T-helper 2 cell treated with Interferon-gamma antibody and Interleukin-4, amounts not matched to agents 5 μg/mL and 100 μg/mL, for 36 hours (primary cell): ENCODE data around the gene IPCEF1.
A peak's percentile ranks its signal among the peaks of the same experiment; 100 is the strongest.

Experiments used
- DNase-seq: peaks from one replicate; pipeline ENCODE4 v3.0.0; 2021; ENCODE audit warnings: low spot score
- H3K27ac Mint-ChIP-seq: one replicate; pipeline ENCODE4 v1.8.0; 2021; ENCODE audit warnings: mild to moderate bottlenecking, mixed read lengths
- H3K27me3 Mint-ChIP-seq: one replicate; pipeline ENCODE4 v1.8.0; 2021; ENCODE audit warnings: low read depth, mixed read lengths
- H3K36me3 Mint-ChIP-seq: one replicate; pipeline ENCODE4 v1.8.0; 2021; ENCODE audit warnings: low read depth, mixed read lengths
- H3K4me1 Mint-ChIP-seq: one replicate; pipeline ENCODE4 v1.8.0; 2021; ENCODE audit warnings: low read depth, mixed read lengths
- H3K4me3 Mint-ChIP-seq: one replicate; pipeline ENCODE4 v1.8.0; 2022; ENCODE audit warnings: mild to moderate bottlenecking, moderate library complexity, mixed read lengths
- H3K9me3 Mint-ChIP-seq: one replicate; pipeline ENCODE4 v1.8.0; 2021; ENCODE audit warnings: mixed read lengths

IPCEF1 gene

DNA sequence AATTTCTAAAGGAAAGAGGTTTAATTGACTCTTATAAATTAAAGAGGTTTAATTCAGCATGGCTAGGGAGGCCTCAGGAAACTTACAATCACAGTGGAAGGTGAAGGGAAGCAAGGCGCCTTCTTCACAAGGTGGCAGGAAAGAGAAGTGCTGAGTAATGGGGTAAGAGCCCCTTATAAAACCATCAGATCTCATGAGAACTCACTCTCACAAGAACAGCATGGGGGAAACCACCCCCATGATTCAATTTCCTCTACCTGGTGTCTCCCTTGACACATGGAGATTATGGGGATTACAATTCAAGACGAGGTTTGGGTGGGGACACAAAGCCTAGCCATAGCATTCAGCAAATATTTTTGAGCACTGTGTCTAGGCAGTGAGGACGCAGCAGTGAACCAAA, 3.9 kb upstream of the IPCEF1 start:
- peaks cover 25% of the 10 kb centered on the region for H3K27me3 Mint-ChIP-seq
- peaks cover 2% of the 10 kb centered on the region for H3K4me1 Mint-ChIP-seq
- H3K27ac Mint-ChIP-seq: no peak overlapping the region
- no peak overlapping the region for H3K4me3 Mint-ChIP-seq
- DNase-seq: no peak
- H3K36me3 Mint-ChIP-seq: no peaks in the 10 kb centered on the region
- H3K9me3 Mint-ChIP-seq: no peaks in the 10 kb centered on the region

DNA sequence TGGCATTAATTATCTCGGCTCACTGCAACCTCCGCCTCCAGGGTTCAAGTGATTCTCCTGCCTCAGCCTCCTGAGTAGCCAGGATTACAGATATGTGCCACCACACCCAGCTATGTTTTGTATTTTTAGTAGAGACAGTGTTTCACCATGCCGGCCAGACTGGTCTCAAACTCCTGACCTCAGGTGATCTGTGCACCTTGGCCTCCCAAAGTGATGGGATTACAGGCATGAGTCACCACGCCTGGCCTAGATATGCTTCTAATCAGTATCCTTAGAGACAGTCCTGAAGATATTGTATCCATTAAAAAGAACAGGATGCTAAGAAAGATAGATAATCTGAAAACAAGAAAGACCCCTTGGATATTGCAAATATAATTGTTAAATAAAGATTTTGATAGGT, 3.1 kb upstream of the IPCEF1 start:
- Mint-ChIP-seq H3K27ac (no peak overlapping the region), H3K9me3 (no peaks in the 10 kb centered on the region), H3K36me3 (no peaks in the 10 kb centered on the region), H3K4me1 (peaks cover 6% of the 10 kb centered on the region), H3K4me3 (no peak overlapping the region), H3K27me3 (peaks cover 25% of the 10 kb centered on the region)
- no peak for DNase-seq

DNA sequence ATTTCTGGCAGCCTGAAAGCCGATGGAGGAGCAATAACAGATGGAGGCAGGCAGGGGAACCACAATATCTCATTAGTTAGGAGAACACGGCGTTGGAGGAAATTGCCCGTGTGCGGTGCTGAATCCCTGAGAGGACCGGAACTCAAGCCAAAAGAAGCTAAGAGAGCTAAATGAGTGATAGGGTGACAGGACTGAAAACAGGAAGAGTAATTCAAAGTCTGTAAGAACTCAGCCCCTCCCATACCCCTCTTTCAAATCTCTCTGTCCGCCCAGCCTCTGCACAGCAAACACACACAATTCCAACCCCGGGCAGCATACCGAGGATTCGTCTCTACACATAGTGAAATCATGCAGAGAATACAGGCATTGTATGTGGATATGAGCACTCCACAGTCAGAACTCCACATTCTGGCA, 2.6 kb upstream of the IPCEF1 start:
- Mint-ChIP-seq H3K4me1 (peaks cover 10% of the 10 kb centered on the region), H3K9me3 (no peaks in the 10 kb centered on the region), H3K4me3 (no peak overlapping the region), H3K36me3 (no peaks in the 10 kb centered on the region), H3K27me3 (peaks cover 29% of the 10 kb centered on the region), H3K27ac (no peak overlapping the region)
- no peak for DNase-seq

DNA sequence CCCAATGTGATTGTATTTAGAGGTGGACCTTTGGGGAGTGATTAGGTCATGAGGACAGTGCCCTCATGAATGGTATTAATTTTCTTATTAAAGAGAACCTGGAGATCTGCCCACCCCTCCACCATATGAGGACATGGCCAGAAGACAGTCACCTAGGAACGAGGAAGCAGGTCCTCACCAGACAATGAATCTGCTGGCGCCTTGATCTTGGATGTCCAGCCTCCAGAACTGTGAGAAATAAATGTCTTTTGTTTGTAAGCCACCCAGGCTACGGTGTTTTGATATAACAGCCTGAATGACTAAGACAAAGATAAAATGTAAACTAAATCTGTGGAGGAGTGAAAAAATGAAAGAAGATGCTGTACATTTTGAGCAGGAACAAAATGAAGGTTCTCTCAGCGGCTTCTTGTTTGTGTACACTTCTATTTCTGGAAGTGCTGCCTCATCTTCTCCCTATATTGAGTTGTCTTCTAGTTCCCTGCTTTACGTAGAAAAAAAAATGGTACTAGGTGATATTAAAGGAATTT, 1.5 kb upstream of the IPCEF1 start:
- no peak overlapping the region for H3K4me3 Mint-ChIP-seq
- H3K27me3 Mint-ChIP-seq: peaks cover 27% of the 10 kb centered on the region
- H3K4me1 Mint-ChIP-seq: peaks cover 10% of the 10 kb centered on the region
- H3K27ac Mint-ChIP-seq: no peak overlapping the region
- no peak for DNase-seq
- H3K36me3 Mint-ChIP-seq: no peaks in the 10 kb centered on the region
- no peaks in the 10 kb centered on the region for H3K9me3 Mint-ChIP-seq

DNA sequence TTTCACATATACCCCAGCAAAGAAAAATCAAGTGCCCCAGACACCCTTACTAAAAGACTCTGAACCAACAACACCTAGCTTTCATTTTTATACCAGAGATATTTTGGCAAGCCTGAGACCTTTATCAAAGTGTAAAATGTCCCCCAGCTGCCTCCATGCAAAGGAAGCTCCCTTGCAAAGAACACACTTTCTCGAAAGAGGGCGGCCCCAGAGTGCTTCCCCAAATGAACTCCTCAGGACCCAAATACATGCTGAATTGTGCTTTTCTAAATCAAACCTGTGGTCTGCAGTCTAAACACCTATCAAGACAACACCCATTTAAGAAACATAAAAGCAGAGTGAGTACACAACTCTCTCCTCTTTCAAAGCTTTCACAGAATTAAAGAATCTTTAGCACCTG, 490 bp downstream of the IPCEF1 start:
- H3K27me3 Mint-ChIP-seq: peaks cover 31% of the 10 kb centered on the region
- H3K4me3 Mint-ChIP-seq: no peak overlapping the region
- H3K36me3 Mint-ChIP-seq: no peaks in the 10 kb centered on the region
- DNase-seq: no peak
- no peak overlapping the region for H3K27ac Mint-ChIP-seq
- H3K9me3 Mint-ChIP-seq: no peaks in the 10 kb centered on the region
- peaks cover 12% of the 10 kb centered on the region for H3K4me1 Mint-ChIP-seq

DNA sequence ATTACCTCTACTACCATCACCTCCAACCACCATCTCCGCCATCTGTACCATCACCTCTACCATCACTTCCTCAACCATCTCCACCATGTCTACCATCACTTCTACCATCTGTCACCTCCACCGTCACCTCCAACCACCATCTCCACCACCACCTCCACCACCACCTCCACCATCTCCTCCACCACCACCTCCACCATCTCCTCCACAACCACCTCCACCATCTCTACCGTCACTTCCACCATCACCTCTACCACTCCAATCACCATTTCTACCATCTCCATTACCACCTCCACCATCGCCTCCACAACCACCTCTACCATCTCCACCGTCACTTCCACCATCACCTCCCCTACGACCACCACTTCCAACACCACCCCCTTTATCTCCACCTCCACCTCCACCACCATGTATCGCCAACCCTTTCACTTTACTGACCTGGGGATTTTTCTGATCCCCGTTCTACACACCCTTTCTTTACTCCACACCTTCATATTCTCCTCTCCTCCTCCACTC, 2.3 kb downstream of the IPCEF1 start:
- DNase-seq: no peak
- H3K27me3 Mint-ChIP-seq: peaks cover 26% of the 10 kb centered on the region
- no peak overlapping the region for H3K4me3 Mint-ChIP-seq
- no peaks in the 10 kb centered on the region for H3K9me3 Mint-ChIP-seq
- H3K27ac Mint-ChIP-seq: no peak overlapping the region
- H3K4me1 Mint-ChIP-seq: peaks cover 12% of the 10 kb centered on the region
- H3K36me3 Mint-ChIP-seq: no peaks in the 10 kb centered on the region

DNA sequence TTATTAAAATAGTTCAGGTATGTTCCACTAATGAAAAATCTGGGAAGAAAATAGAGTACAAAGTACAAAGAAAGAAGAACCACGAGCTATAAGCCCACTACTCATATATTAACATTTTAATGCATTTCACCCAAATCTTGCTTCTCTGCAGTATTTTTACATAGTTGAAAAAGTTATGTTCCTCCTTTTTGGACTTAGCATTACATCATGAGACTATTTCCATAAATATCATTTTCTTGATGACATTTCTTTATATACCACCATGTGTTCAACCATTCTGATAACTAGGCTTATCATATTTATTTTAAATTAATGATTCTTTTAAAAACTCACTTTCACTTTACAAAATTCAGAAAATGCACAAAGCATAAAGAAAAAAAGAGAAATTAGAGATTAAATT, 3.0 kb downstream of the IPCEF1 start:
- DNase-seq: no peak
- Mint-ChIP-seq H3K27ac (no peak overlapping the region), H3K4me1 (peaks cover 10% of the 10 kb centered on the region), H3K27me3 (peaks cover 23% of the 10 kb centered on the region), H3K36me3 (no peaks in the 10 kb centered on the region), H3K9me3 (no peaks in the 10 kb centered on the region), H3K4me3 (no peak overlapping the region)

DNA sequence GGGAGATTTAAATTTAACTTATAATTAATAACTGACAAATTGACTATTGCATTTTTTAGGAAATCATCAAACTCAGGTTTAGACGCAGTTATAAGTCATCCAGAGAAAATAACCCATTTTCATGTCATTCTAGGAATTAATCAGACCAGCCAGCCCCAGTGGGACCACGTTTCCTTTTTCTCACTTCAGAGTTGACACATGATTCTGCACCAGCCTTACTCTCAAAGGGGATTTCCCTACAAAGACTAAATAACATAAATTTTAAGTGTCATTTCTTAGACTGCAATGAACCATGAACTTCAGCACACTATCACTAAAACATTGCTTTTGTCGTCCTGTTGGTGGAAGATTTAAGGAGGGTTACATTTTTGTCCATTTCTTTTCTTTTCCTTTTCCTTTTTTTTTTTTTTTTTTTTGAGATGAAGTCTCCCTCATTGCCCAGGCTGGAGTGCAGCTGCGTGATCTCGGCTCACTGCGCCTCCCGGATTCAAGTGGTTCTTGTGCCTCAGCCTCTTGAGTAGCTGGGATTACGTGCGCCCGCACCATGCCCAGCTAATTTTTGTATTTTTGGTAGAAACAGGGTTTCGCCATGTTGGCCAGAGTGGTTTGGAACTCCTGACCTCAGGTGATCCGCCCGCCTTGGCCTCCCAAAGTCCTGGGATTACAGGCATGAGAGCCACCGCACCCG, 3.6 kb downstream of the IPCEF1 start:
- Mint-ChIP-seq H3K4me3 (no peak overlapping the region), H3K4me1 (peaks cover 10% of the 10 kb centered on the region), H3K36me3 (no peaks in the 10 kb centered on the region), H3K27me3 (peaks cover 26% of the 10 kb centered on the region), H3K27ac (no peak overlapping the region), H3K9me3 (no peaks in the 10 kb centered on the region)
- DNase-seq: peak; percentile 51

DNA sequence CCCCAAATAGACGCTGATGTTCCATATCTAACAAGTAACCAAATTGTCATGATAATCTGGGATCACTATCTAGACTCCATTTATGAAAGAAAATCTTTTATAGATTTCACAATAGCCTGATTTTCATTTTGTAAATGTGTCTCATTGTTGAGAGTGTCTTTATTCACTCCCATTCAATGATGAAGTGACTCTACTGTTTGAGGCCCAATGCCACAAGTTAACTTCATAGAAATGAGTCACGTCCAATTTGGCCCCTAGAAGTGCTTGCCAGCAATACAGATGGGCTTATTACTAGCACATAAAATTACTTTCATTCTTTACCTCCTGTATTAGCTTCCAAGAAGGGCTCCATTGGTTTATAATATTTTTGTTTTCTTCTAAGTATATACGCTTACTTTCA, 6.3 kb downstream of the IPCEF1 start:
- peaks cover 10% of the 10 kb centered on the region for H3K4me1 Mint-ChIP-seq
- DNase-seq: no peak
- no peak overlapping the region for H3K4me3 Mint-ChIP-seq
- no peaks in the 10 kb centered on the region for H3K36me3 Mint-ChIP-seq
- H3K27me3 Mint-ChIP-seq: peaks cover 19% of the 10 kb centered on the region
- H3K27ac Mint-ChIP-seq: no peak overlapping the region
- H3K9me3 Mint-ChIP-seq: peaks cover 8% of the 10 kb centered on the region

DNA sequence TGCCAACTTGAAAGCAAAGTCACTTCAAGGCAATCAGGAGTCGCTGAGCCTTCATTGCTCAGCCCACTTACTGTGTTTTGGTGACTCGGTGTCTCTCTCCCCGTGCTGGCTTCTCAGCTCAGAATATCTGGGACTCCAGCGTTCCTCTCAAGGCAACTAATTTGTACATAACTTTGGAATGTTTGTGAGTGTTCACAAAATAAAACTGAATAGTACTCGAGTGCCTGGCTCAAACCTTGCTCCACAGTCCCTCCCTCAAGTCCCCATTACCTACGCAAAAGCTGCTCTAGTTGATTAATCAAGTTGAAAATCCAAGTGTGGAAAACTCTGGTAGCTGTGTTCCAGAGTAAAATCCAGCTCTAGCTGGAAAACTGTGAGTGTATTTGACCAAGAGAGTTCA, 8.6 kb downstream of the IPCEF1 start:
- Mint-ChIP-seq H3K36me3 (no peaks in the 10 kb centered on the region), H3K9me3 (peaks cover 8% of the 10 kb centered on the region), H3K4me3 (no peak overlapping the region), H3K27ac (no peak overlapping the region), H3K4me1 (peaks cover 2% of the 10 kb centered on the region), H3K27me3 (peaks cover 9% of the 10 kb centered on the region)
- DNase-seq: no peak

DNA sequence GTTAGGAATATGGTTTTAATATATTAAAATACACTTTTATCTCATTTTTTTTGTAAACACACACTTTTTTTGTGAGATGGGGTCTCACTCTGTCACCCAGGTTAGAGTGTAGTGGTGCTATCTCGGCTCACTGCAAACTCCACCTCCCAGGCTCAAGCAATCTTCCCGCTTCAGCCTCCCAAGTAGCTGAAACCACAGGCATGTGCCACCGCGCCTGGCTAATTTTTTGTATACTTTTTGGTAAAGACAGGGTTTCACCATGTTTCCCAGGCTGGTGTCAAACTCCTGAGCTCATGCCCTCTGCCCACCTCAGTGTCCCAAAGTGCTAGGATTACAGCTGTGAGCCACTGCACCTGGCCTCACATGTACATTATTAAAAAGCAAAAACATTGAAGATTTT, 10.8 kb downstream of the IPCEF1 start:
- DNase-seq: no peak
- Mint-ChIP-seq H3K27me3 (peaks cover 9% of the 10 kb centered on the region), H3K36me3 (no peaks in the 10 kb centered on the region), H3K27ac (no peak overlapping the region), H3K4me1 (no peaks in the 10 kb centered on the region), H3K9me3 (peaks cover 8% of the 10 kb centered on the region), H3K4me3 (no peak overlapping the region)

DNA sequence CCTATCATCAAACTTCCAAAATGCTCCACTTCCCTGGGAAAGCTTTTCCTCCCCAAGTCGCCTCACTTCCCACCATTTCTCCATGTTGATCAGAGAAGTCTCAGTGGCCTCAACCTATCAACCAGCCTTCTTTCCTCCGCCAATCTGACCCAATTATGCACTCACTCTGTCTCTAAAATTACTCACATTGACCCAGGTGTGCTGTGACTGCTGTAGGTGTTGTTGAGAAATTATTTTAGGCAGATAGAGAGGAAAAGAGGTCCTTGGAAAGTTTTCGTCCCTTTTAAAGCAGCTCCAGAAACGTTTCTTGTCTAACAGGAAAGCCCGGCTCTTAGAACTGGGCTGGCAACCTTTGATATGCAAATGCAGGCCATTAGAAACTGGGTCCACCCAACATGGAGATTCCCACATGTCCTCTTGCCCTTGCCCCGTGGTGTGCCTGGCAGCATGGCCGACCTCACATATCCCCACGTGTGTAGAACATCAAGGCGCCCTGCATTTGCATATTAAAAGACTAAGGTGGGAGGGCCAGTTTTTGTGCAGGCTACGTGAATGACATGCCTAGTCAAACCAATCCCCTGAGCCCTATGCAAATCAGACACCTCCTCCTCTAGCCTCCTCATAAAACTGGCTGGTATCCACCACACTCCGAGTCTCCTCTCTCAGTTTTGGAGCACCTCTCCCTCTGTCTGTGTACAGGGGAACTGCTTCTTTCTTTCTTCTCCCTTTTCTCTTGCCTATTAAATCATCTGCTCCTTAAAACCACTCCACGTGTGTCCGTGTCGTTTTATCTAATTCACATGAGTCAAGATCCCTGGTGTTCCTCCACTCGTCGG, 12.9 kb downstream of the IPCEF1 start:
- peaks cover 9% of the 10 kb centered on the region for H3K27me3 Mint-ChIP-seq
- no peaks in the 10 kb centered on the region for H3K36me3 Mint-ChIP-seq
- H3K4me3 Mint-ChIP-seq: no peak overlapping the region
- H3K27ac Mint-ChIP-seq: no peak overlapping the region
- H3K9me3 Mint-ChIP-seq: peaks cover 8% of the 10 kb centered on the region
- H3K4me1 Mint-ChIP-seq: no peaks in the 10 kb centered on the region
- DNase-seq: no peak

DNA sequence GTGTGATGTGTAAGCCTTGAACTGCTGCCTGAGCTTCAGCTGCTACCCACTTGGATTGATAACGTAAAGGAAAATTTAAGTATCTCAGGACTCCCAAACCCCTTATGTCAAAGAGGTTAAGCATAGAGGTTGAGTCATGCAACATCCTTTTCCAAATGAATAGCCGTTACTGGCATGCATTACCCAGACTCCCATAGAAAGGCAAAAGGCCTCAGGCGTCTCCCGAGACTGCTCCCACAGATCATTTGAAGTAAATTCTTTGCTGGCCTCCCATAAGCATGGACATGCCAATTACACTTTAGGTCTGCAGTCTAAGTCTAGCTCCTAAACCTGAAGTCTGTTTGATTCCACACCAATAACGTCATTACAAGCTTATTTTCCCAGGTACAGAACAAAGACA, 14.7 kb downstream of the IPCEF1 start:
- DNase-seq: no peak
- H3K4me3 Mint-ChIP-seq: no peak overlapping the region
- no peak overlapping the region for H3K27ac Mint-ChIP-seq
- no peaks in the 10 kb centered on the region for H3K4me1 Mint-ChIP-seq
- peaks cover 7% of the 10 kb centered on the region for H3K9me3 Mint-ChIP-seq
- no peaks in the 10 kb centered on the region for H3K36me3 Mint-ChIP-seq
- peaks cover 4% of the 10 kb centered on the region for H3K27me3 Mint-ChIP-seq

DNA sequence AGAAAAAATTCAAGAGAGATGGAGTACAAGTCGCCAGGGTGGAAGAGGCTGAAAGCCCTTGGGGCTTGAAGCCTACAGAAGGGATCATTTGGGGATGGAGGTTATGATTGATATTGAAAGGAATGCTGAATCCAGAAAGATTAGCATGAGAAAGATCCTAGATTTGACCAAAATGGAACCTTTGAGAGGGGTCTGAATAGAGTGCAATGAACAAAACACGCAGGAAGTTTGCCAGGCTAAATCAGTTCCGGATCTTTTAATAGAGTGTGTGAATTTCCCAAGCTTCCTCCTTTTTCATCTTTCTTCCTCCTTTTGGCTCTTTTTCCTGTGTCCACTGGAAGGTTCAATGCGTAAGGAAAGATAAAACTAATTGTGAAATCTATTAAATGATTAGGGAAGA, 15.3 kb downstream of the IPCEF1 start:
- Mint-ChIP-seq H3K27ac (no peak overlapping the region), H3K27me3 (peaks cover 4% of the 10 kb centered on the region), H3K9me3 (peaks cover 2% of the 10 kb centered on the region), H3K4me3 (no peak overlapping the region), H3K36me3 (no peaks in the 10 kb centered on the region), H3K4me1 (no peaks in the 10 kb centered on the region)
- no peak for DNase-seq
